MG63 (cell line): ENCODE results near the gene TRAK2. TPM values are rescaled to one million over a fixed set of nuclear protein-coding genes. Genes with fewer than 3 reads are reported as not detected.
"Not testable (repeated sequence)": the region's sequence is repeated elsewhere in the genome, so short reads cannot be mapped to it uniquely, and the experiment has no call there.

Experiments used
- DNase-seq: peaks from one replicate; pipeline ENCODE4 v3.0.0-alpha.2; 2020
- H3K27me3 ChIP-seq: fragments of 250-450 bp; sonication (Bioruptor Pico); 2 replicates; pipeline ENCODE4 v1.5.1; 2020; ENCODE audit warnings: mild to moderate bottlenecking, moderate library complexity
- H3K36me3 ChIP-seq: fragments of 250-450 bp; sonication (Bioruptor Pico); 2 replicates; pipeline ENCODE4 v1.5.1; 2020; ENCODE audit warnings: mild to moderate bottlenecking, moderate library complexity
- H3K4me3 ChIP-seq: fragments of 250-450 bp; sonication (Bioruptor Pico); 2 replicates; pipeline ENCODE4 v1.5.1; 2020; ENCODE audit warnings: mild to moderate bottlenecking, moderate library complexity
- H3K9me3 ChIP-seq: fragments of 250-450 bp; sonication (Bioruptor Pico); 2 replicates; pipeline ENCODE4 v1.5.1; 2020; ENCODE audit warnings: mild to moderate bottlenecking, moderate library complexity
- total RNA-seq: library from RNA; depleted of rRNA; stranded (reverse); fragments of >200 nt; shearing (Covaris generic); gene quantifications from 2 replicates; pipeline ENCODE4 v1.2.3, GENCODE V29; 2014; ENCODE audit warnings: low replicate concordance; rRNA removed

The TRAK2 gene, protein sequence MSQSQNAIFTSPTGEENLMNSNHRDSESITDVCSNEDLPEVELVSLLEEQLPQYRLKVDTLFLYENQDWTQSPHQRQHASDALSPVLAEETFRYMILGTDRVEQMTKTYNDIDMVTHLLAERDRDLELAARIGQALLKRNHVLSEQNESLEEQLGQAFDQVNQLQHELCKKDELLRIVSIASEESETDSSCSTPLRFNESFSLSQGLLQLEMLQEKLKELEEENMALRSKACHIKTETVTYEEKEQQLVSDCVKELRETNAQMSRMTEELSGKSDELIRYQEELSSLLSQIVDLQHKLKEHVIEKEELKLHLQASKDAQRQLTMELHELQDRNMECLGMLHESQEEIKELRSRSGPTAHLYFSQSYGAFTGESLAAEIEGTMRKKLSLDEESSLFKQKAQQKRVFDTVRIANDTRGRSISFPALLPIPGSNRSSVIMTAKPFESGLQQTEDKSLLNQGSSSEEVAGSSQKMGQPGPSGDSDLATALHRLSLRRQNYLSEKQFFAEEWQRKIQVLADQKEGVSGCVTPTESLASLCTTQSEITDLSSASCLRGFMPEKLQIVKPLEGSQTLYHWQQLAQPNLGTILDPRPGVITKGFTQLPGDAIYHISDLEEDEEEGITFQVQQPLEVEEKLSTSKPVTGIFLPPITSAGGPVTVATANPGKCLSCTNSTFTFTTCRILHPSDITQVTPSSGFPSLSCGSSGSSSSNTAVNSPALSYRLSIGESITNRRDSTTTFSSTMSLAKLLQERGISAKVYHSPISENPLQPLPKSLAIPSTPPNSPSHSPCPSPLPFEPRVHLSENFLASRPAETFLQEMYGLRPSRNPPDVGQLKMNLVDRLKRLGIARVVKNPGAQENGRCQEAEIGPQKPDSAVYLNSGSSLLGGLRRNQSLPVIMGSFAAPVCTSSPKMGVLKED
- 6.1 and 6.5 TPM in 2 replicates for total RNA-seq

DNA sequence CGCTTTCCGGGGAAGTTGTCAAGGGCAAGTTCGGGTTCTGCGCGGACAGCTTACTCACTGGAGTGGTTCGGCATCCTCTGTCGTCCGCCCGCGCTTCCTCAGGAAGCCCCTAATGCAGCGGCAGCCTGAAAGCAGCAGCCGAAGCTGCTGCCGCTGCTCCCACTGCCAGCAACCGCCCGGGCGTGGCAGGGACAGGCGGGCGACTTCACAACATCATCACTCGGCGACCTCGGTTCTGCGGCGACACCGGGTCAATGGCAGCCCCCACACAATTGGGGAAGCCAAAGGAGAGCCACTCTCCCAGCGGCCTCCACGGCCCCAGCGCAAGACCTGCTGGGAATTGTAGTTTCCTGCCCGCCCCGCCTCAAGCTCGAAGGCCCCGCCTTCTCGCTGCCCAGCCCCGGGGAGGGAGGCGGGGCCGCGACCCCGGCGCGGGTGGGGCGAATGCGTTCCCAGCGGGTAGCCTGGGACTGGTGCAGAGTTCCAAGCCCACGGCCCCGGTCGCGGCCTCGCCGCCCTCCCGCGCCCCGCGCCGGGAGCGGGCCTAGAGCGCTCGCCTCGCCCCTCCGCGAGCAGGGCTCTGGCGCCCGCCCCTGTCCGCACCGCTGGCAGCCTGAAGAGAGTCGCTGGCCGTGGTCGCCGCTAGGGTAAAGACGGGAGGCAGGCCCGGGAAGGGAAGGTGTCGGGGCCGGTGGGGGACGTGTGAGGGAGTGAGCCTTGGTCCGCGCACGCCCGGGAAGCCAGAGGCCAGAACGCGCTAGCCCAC, at the start of gene TRAK2, which contains the start of gene STRADB:
Gene TRAK2 (minus strand): TSS at position 167 of the 766 bp plus-strand sequence. CDS start 30,951 bp downstream, outside the sequence.
Gene STRADB (plus strand): TSS at position 449 of the 766 bp plus-strand sequence. CDS start 3,101 bp downstream, outside the sequence.
- Histone ChIP-seq H3K9me3 (no peaks in the 10 kb centered on the region), H3K36me3 (no peaks in the 10 kb centered on the region), H3K27me3 (no peaks in the 10 kb centered on the region), H3K4me3 (peak within 1 kb of the TSS; percentile 95)
- DNase-seq = peak; percentile 94

DNA sequence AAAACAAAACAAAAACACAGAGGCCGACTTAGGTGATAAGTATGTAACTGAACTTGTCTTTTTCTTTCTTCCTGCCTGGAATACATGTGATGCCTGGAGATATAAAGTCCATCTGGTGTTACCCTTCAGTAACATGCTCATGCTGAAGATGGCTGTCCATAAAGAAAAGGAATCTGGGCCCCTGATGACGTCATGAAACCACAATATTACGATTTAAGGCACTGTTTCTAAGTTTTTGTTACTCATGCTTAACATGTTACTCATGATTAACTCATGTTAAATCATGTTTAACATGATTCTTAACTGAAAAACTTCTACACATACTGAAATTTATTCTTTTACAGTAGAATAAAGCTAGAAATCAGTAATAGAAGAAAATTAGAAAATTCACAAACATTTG, 49.3 kb upstream of the TRAK2 start:
- Histone ChIP-seq H3K4me3 (no peak overlapping the region), H3K36me3 (no peaks in the 10 kb centered on the region), H3K9me3 (no peaks in the 10 kb centered on the region), H3K27me3 (no peaks in the 10 kb centered on the region)
- no peak for DNase-seq

DNA sequence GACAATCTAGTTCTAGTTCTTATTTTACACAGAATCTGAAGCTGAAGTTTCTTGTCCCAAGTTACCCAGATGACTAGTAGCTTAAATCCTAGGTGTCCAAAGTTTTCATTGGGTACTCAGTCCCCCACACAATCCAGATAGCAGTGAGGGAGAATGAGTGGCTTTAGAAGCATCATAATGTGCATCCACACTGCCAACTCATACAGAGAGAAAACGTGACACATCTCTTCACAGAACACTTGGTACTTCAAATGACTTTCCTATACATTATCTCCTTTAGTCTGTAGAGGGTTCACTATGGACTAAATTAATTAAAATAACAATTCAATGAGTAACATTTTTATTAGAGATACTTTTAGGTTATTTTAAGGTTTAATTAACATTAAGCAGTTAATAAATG, 45.5 kb upstream of the TRAK2 start:
- no peaks in the 10 kb centered on the region for H3K27me3 ChIP-seq

DNA sequence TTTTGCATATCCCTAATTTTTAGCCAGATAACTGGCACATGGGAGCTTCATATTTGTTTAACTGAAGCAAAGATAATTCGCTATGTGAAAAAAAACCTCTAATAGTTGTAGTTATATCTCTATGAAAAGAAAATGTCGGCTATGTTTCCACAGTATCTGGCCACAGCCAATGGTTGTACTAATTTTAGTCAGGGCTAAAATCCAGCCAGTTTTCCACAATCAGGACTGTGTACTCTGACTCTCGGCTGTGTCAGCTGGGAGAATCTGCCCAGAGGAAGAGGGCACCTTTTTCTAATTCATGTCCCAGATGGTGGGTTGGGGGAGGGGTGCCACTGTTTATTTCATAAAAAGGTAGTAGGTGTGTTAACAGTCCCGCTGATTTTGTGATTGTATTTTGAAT, 39.0 kb upstream of the TRAK2 start:
- Histone ChIP-seq H3K36me3 (no peaks in the 10 kb centered on the region), H3K27me3 (no peaks in the 10 kb centered on the region), H3K4me3 (no peak overlapping the region), H3K9me3 (no peaks in the 10 kb centered on the region)
- DNase-seq = no peak

More for the DNA sequence above, 45.5 kb upstream of the TRAK2 start:
- Histone ChIP-seq H3K36me3 (no peaks in the 10 kb centered on the region), H3K9me3 (no peaks in the 10 kb centered on the region), H3K4me3 (no peak overlapping the region)
- no peak for DNase-seq

DNA sequence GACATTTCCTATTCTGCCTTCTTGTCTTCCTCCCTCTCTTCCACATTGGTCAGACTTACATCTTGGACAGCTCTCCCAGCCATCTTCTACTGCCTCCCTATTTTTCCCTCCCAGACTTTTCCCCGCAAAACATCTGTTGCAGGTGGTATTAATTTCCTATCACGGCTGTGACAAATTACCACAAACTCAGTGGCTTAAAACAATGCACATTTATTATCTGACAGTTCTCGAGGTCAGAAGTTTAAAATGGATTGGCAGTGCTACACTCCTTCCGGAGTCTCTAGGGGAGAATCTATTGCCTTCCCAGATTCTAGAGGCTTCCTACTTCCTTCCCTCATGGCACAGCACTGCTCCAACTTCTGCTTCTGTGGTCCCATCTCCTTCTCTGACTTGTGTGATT, 33.5 kb upstream of the TRAK2 start:
- Histone ChIP-seq H3K36me3 (peaks cover 3% of the 10 kb centered on the region), H3K27me3 (no peaks in the 10 kb centered on the region)
- DNase-seq = no peak

DNA sequence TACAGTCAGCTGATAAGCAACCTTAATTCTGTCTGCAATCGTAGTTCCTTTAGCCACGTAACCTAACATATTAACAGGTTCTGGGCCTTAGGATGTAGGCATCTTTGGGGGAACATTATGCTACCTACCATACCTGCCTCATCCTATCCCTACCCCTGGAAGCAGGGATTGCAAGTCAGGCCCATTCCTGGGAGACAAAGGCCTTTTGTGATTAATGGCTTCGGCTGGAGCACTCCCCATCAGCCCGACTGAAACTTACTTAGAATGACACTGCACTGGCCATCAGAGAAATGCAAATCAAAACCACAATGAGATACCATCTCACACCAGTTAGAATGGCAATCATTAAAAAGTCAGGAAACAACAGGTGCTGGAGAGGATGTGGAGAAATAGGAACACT, 32.5 kb upstream of the TRAK2 start:
- not testable (repeated sequence) for H3K36me3 ChIP-seq

More for the DNA sequence above, 33.5 kb upstream of the TRAK2 start:
- no peak overlapping the region for H3K4me3 ChIP-seq
- no peaks in the 10 kb centered on the region for H3K9me3 ChIP-seq

DNA sequence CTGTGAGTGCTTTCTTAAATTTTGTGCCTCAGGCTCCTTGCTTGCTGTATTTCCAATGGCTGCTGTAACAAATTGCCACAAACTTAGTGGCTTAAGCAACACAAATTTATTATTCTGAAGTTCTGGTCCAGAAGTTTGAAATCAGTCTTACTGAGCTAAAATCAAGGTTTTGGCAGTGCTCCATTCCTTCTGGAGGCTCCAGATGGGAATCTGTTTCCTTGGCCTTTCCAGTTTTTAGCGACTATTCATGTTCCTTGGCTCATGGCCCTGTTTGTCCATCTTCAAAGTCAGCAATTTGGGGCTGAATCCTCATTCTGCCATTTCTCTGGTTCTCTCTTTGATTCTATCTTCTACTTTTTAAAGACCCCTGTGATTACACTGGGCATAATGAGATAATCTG, 32.1 kb upstream of the TRAK2 start:
- H3K9me3 ChIP-seq = no peaks in the 10 kb centered on the region
- H3K27me3 ChIP-seq = no peaks in the 10 kb centered on the region
- no peak overlapping the region for H3K4me3 ChIP-seq
- no peak for DNase-seq
- H3K36me3 ChIP-seq = peaks cover 10% of the 10 kb centered on the region

More for the DNA sequence above, 32.5 kb upstream of the TRAK2 start:
- DNase-seq, H3K27me3 ChIP-seq, H3K9me3 ChIP-seq, H3K4me3 ChIP-seq: not testable (repeated sequence)

DNA sequence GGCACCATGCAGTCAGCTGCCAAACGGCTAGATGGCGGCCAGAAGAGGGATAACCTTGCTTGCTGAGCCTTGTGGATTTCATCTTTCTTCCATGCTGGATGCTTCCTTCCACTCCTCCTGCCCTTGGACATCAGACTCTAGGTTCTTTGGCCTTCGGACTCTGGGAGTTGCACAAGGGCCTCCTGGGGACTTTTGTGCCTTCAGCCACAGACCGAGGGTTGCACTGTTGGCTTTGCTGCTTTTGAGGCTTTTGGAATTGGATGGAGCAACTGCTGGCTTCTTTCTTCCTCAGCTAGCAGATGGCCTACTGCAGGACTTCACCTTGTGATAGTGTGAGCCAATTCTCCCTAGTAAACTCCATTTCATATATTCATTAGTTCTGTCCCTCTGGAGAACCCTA, 31.3 kb upstream of the TRAK2 start:
- no peak for DNase-seq
- Histone ChIP-seq H3K36me3 (peaks cover 13% of the 10 kb centered on the region), H3K4me3 (no peak overlapping the region), H3K27me3 (no peaks in the 10 kb centered on the region), H3K9me3 (no peaks in the 10 kb centered on the region)

DNA sequence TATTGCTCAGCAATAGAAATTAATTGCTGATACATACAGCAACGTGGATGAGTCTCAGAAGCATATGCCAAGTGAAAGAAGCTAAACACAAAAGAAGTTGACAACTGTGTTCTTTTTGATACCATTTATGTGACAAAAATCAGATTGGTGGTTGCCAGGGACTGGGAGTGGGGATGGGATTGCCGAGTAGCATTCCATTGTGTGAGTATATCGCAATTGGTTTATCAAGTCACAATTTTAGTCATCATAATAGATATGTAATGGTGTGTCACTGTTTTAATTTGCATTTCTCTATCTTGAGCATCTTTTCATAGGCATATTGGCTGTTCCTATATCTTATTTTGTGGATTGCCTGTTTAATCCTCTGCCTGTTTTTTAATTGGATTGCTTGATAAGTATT, 21.2 kb upstream of the TRAK2 start:
- Histone ChIP-seq H3K36me3 (peaks cover 20% of the 10 kb centered on the region), H3K27me3 (no peaks in the 10 kb centered on the region), H3K4me3 (no peak overlapping the region), H3K9me3 (no peaks in the 10 kb centered on the region)
- no peak for DNase-seq

DNA sequence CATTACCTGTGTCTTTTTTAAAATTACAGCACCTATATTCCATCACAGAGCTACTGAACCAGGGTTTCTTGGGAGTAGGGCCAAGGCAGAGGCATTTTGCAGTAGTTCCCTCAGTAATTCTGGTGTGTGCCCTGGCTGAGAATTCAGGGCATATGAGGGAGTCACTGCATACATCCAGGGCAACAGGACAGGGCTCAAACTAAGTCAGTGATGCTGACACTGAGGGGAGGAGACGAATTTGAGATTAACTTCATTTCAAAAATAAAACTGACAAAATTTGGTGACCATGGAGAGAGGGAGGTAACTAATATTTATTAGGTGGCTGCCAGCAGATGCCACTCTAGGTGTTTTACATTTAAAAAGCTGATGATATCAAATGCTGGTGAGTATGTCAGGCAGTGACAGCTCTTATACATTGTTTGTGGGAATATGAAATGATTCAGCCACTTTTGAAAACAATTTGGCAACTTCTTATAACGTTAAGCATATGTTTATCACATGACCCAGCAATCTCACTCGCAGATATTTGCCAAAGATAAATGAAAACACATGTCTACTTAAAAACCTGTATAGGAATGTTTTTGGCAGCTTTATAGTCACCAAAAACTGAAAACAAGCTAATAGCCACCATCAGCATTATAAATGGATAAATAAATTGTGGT, 20.6 kb upstream of the TRAK2 start:
- Histone ChIP-seq H3K36me3 (peaks cover 24% of the 10 kb centered on the region), H3K4me3 (no peak overlapping the region), H3K27me3 (no peaks in the 10 kb centered on the region), H3K9me3 (no peaks in the 10 kb centered on the region)
- no peak for DNase-seq

DNA sequence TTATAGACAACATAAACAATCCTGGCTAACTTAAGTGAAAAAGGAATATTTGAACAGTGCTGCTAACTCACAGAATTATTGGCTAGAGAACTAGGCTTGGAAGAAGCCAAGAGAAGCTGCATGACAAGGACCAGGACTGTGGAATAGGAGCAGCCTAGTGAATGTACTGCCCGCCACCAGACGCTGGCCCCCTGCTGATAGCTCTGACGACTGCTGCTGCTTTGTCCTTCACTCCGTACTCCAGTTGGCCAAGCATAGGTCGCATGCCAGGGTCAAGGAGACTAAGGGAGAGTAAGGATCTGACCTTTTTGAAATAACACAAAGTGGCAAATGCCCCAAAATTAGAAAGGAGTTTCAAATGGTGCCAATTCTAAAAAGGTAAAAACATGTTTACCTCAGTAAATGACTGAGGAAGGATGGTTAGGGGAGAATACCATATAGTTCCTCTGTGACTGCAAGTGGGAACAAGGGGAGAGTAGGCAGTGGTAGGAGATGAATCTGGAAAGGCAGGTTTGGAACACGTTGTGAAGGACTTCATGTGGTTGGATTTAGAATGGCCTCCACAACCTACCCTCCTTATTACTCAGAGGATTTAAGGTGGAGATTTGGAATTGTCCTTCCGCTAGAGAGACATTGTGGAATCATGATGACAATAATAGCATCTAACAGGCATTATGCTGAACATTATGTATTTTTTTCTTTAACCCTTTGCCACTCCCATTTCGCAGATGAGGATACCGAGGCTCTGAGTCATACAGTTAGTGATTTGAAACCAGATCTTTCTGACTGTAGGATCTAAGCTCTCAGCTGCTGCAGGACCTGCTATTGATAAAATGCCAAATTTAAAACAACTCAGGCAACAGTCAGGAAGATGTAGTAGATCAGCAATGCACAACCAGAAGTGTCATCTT, 19.8 kb upstream of the TRAK2 start:
- DNase-seq = no peak
- H3K36me3 ChIP-seq = peaks cover 24% of the 10 kb centered on the region
- no peaks in the 10 kb centered on the region for H3K27me3 ChIP-seq
- no peaks in the 10 kb centered on the region for H3K9me3 ChIP-seq
- no peak overlapping the region for H3K4me3 ChIP-seq

DNA sequence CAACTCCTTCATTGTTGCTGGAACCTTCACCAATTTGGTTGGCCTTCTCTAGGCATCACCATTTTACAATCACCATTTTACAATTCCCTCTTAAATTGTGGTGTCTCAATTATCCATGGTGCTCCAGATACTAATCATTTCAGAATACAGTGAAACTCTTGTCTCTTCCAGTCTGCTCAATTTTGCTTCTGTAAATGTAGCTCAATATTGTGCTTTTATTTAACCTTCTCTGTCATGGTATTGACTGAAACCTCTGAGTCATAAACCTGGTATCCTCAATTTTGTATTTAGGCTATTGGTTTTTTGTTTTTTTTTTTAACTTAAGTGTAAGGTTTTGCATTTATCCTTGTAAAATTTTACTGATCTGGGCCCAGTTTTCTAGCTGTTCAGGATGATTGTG, 16.4 kb upstream of the TRAK2 start:
- Histone ChIP-seq H3K9me3 (no peaks in the 10 kb centered on the region), H3K4me3 (no peak overlapping the region), H3K27me3 (no peaks in the 10 kb centered on the region), H3K36me3 (peaks cover 16% of the 10 kb centered on the region)
- no peak for DNase-seq

DNA sequence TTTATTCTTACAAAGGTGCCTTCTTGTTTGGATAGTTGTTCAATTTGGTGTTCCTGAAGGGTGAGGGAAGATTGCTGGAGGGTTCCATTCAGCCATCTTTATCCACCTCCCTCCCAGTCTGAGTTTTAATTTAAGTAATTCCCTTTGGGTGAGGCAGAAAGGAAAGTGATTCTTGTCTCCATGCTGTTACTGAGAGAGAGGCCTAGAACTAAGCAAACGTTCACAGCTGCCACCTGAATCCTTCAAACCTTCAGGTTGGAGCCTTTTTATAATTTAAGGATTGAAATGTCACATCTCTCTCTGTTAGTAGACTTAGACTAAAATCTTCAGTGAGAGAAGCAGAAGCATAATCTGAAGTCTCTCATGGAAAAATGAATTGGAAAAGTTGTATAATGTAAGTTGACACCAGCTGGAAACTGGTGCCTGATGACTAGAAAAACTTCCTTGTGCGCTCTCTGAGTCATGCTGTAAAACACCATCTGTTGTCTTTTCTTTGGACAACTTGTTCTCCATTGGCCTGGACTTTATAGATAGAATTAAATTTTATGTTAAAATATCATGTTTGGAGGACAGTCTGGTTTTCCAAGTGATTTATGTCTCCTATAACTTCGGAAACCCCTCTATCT, 14.9 kb upstream of the TRAK2 start:
- no peaks in the 10 kb centered on the region for H3K27me3 ChIP-seq
- peaks cover 24% of the 10 kb centered on the region for H3K36me3 ChIP-seq
- H3K4me3 ChIP-seq = no peak overlapping the region
- DNase-seq = peak; percentile 20
- no peaks in the 10 kb centered on the region; the same call in 1 of the 2 replicates for H3K9me3 ChIP-seq

DNA sequence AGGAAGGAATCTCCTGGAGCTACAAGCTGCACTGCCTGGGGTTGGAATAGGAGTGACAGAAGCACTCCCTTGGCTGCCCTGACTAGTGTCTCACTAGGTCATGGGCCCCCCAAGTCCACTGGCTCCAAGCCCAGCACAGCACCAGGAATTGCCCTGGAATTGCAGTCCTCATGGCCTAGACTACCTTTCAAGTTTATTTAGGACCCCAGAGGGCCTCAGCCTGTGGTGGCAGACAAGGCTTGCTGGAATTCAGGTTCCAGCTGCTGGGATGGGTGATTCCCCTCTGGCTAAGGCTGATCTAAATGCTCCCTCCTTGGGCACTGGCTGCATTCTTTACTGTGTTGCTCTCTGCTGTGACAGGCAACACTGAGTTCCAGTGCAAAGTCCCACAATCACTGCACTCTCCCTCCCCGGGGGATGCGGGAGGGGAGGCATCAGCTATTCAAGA, 14.3 kb upstream of the TRAK2 start:
- Histone ChIP-seq H3K36me3 (peaks cover 30% of the 10 kb centered on the region), H3K4me3 (no peak overlapping the region), H3K9me3 (no peaks in the 10 kb centered on the region; the same call in 1 of the 2 replicates), H3K27me3 (no peaks in the 10 kb centered on the region)
- no peak for DNase-seq

DNA sequence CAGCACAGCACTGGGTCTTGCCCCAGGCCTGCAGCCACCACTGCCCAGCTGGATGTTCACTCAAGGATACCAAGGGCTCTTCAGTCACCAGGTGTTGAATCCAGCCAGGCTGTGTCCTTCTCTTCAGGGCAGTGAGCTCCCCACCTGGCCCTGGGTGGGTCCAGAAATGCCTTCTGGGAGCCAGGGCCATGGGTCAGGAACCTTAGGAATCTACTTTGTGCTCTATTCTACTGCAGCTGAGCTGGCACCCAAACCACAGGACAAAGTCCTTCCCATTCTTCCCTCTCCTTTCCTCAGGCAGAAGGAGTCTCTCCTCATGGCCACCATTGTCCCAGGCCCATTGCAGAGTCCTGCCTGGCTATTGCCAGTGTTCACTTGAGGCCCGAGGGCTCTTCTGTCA, 13.3 kb upstream of the TRAK2 start:
- no peaks in the 10 kb centered on the region for H3K27me3 ChIP-seq
- H3K4me3 ChIP-seq = no peak overlapping the region
- no peak for DNase-seq
- H3K9me3 ChIP-seq = no peaks in the 10 kb centered on the region; the same call in none of the 2 replicates
- peaks cover 36% of the 10 kb centered on the region for H3K36me3 ChIP-seq
